H4 (cell line): ENCODE measurements around the gene OR8S1. TPM values are rescaled to one million over a fixed set of nuclear protein-coding genes. Genes with fewer than 3 reads are reported as not detected.

Experiments used
- DNase-seq: peaks from one replicate; pipeline ENCODE4 v3.0.0-alpha.2; 2015; ENCODE audit warnings: low spot score
- total RNA-seq: library from RNA; depleted of rRNA; stranded (reverse); fragments of >200 nt; shearing (Covaris generic); gene quantifications from 2 replicates; pipeline ENCODE4 v1.2.3, GENCODE V29; 2014; rRNA removed

The OR8S1 gene
- total RNA-seq, 1 experiment from 2014 or later, result not detected

DNA sequence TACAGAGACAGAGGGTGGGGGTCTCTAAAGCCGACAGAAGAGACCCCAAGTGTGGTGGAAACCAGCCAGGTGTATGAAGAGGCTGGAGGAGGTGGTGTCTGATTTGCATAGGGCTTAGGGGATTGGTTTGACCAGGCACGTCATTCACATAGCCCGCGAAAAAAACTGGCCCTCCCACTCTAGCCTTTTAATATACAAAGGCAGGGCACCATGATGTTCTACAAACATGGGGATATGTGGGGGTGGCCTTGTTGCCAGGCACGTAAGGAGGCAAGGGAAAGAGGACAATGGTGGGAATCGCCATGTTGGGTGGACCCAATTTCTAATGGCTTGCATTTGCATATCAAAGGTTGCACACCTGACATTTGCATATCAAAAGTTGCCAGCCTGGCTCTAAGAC, 31.2 kb downstream of the OR8S1 start:
- DNase-seq, result no peak

DNA sequence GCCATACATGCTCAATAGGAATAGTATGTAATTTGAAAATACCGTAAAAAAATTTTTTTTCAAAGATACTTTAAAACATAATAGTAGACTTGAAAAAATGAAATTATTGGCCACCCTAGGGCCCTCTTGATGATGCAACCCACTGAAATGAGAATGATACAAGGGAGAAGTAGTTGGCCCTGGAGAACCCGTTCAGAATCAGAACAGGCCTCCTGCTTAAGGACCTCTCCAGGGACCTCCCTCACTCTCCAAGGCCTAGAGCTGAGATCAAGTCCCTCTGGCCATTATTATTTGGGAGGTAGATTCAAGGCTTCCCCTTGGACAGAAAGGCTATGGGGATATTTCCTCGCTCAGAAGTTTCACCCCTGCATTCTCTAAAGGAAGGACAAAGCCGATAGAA, 32.5 kb downstream of the OR8S1 start:
- no peak for DNase-seq

DNA sequence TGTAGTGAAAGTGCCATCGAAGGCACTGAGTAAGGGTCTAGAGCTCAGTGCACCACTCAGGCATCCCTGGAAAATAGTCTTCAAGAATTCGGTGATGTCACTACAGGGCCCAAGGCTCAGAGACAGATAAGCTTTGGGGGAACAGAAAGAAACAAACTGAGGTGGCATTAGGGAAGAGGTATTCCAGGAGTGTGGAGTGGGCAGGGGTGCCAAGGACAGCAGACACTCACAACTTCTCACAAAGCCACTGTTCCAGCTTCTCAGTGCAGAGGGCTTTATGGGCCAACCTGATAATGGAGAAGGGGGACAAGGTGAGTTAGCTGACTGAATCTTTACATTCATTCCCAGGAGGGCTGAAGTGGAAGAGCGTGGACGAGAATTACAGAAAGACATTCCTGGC, 42.3 kb downstream of the OR8S1 start:
- no peak for DNase-seq

DNA sequence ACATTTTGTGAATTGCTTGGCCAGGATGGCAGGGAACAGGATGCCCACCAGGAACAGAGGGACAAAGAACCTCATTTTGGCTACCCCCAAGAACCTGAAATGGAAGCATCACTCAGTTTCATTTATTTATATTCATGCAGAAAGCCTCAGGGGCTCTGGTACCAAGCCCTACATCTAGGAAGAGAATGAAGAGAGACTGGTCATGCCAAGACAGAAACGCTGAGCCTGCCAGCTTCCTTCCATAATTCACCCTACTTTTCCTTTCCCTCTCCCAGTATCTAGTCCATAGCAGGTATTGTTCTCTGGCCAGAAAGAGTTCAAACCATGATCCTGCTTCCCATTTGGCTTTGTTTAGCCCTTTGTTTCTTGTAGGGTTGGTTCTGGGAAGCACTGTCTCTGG, 44.5 kb downstream of the OR8S1 start, which contains the start of gene LALBA:
LALBA (minus strand) TSS at position 101 of the 400 bp plus-strand sequence; CDS start at position 75, 26 bp downstream.
- DNase-seq, result no peak

DNA sequence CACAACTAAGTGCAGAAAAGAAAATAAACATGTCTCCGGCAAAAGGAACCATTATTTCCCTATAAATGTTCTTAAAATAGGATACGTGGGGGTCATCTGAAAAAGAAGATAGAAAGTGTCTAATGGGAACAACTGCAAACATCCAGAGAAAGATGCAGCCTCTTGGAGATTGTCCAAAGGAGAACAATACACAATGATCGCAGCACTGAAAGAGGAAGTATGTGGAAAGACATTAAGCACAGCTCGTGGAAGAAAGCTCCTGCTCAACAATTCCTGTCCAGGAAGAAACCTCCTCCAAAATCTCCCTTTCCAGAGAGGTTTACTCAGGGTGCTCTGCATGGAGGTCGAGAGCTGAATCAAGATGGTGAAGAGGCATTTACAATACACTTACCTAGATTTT, 46.9 kb downstream of the OR8S1 start:
- DNase-seq, result no peak

Other genes with a start within 250 kb of the OR8S1 start
- 7.0 and 7.2 TPM in 2 replicates for gene ZNF641, start 174.7 kb upstream of the OR8S1 start, total RNA-seq
- gene ANP32D, start 53.1 kb upstream of the OR8S1 start, total RNA-seq, result not detected in 2 replicates
- gene C12orf54, start 43.1 kb upstream of the OR8S1 start, total RNA-seq, result not detected in 2 replicates
- gene LALBA, start 44.4 kb downstream of the OR8S1 start, total RNA-seq, result not detected in 2 replicates
- 70.0 and 87.5 TPM in 2 replicates for gene KANSL2, start 156.6 kb downstream of the OR8S1 start, total RNA-seq
- 25.7 and 26.9 TPM in 2 replicates for gene CCNT1, start 191.1 kb downstream of the OR8S1 start, total RNA-seq